ENCODE measurements around the gene SRD5A1.

The SRD5A1 gene

GRCh38 chr5:6632888-6633468, at the start of gene SRD5A1, which contains the start of gene NSUN2:
TSS of gene SRD5A1 (plus strand) at chr5:6633440. CDS start at chr5:6633577, 137 bp downstream.
TSS of gene NSUN2 (minus strand) at chr5:6633044. CDS start at chr5:6632979, 65 bp downstream.
- DNase-seq (ENCODE audit: low read depth in 2 of 2), result peak; percentile 75 to 78

- DNase-seq (ENCODE audit: low read depth in 2 of 2), result no peak
Measured at GRCh38 chr5:6584101-6584645, 49.1 kb upstream of the SRD5A1 start.

GRCh38 chr5:6584727-6585126, 48.5 kb upstream of the SRD5A1 start:
- DNase-seq (ENCODE audit: low read depth in 2 of 2), result no peak

- DNase-seq (ENCODE audit: low read depth in 2 of 2), result no peak
Measured at GRCh38 chr5:6585168-6585567, 48.1 kb upstream of the SRD5A1 start.

- DNase-seq (ENCODE audit: low read depth in 2 of 2), result no peak
Measured at GRCh38 chr5:6585939-6586646, 47.1 kb upstream of the SRD5A1 start.

GRCh38 chr5:6586647-6587042, 46.6 kb upstream of the SRD5A1 start:
- DNase-seq (ENCODE audit: low read depth in 2 of 2), result no peak

GRCh38 chr5:6587171-6587570, 46.1 kb upstream of the SRD5A1 start:
- DNase-seq (ENCODE audit: low read depth in 2 of 2), result no peak

- no peak for DNase-seq (ENCODE audit: low read depth in 2 of 2)
Measured at GRCh38 chr5:6590581-6590980, 42.7 kb upstream of the SRD5A1 start.

GRCh38 chr5:6591671-6592288, 41.5 kb upstream of the SRD5A1 start:
- DNase-seq (ENCODE audit: low read depth in 2 of 2), result no peak

- DNase-seq (ENCODE audit: low read depth in 2 of 2), result no peak
Measured at GRCh38 chr5:6592601-6593000, 40.6 kb upstream of the SRD5A1 start.

- no peak for DNase-seq (ENCODE audit: low read depth in 2 of 2)
Measured at GRCh38 chr5:6593148-6594016, 39.9 kb upstream of the SRD5A1 start.

- DNase-seq (ENCODE audit: low read depth in 2 of 2), result no peak
Measured at GRCh38 chr5:6594066-6594465, 39.2 kb upstream of the SRD5A1 start.

- DNase-seq (ENCODE audit: low read depth in 2 of 2), result no peak
Measured at GRCh38 chr5:6595405-6595804, 37.8 kb upstream of the SRD5A1 start.

- no peak for DNase-seq (ENCODE audit: low read depth in 2 of 2)
Measured at GRCh38 chr5:6596388-6596787, 36.9 kb upstream of the SRD5A1 start.

- DNase-seq (ENCODE audit: low read depth in 2 of 2), result no peak
Measured at GRCh38 chr5:6597557-6597956, 35.7 kb upstream of the SRD5A1 start.

- DNase-seq (ENCODE audit: low read depth in 2 of 2), result no peak
Measured at GRCh38 chr5:6598351-6598900, 34.8 kb upstream of the SRD5A1 start.

GRCh38 chr5:6599739-6600138, 33.5 kb upstream of the SRD5A1 start:
- DNase-seq (ENCODE audit: low read depth in 2 of 2), result no peak

- no peak for DNase-seq (ENCODE audit: low read depth in 2 of 2)
Measured at GRCh38 chr5:6601271-6601670, 32.0 kb upstream of the SRD5A1 start.

GRCh38 chr5:6601816-6602215, 31.4 kb upstream of the SRD5A1 start:
- no peak for DNase-seq (ENCODE audit: low read depth in 2 of 2)

- DNase-seq (ENCODE audit: low read depth in 2 of 2), result no peak
Measured at GRCh38 chr5:6602441-6602840, 30.8 kb upstream of the SRD5A1 start.

GRCh38 chr5:6603643-6604042, 29.6 kb upstream of the SRD5A1 start:
- no peak for DNase-seq (ENCODE audit: low read depth in 2 of 2)

- no peak for DNase-seq (ENCODE audit: low read depth in 2 of 2)
Measured at GRCh38 chr5:6604341-6604740, 28.9 kb upstream of the SRD5A1 start.

All from fibroblast of skin of left quadriceps (primary cell).